Ovary (tissue), 9 donors: ENCODE results near the gene KCNS1. TPM values are rescaled to one million over a fixed set of nuclear protein-coding genes. Genes with fewer than 3 reads are reported as not detected.

ENCODE experiments used
- DNase-seq, 5 donors: peaks; one replicate each; pipeline ENCODE4 v3.0.0-alpha.2; 2019 to 2020
- H3K27ac ChIP-seq, 2 donors: fragments of 200-600 bp; one replicate each; pipeline versions ENCODE4 v1.5.1 to v1.8.0; 2019 to 2022
- H3K27me3 ChIP-seq: fragments of 200-600 bp; one replicate; pipeline ENCODE4 v1.8.0; 2022
- H3K36me3 ChIP-seq: fragments of 200-600 bp; sonication (generic); one replicate; pipeline ENCODE4 v1.5.1; 2019
- H3K4me1 ChIP-seq: one replicate; pipeline ENCODE4 v1.8.1; 2013; ENCODE audit warnings: mild to moderate bottlenecking, moderate library complexity; ENCODE audit not compliant: insufficient read depth
- H3K4me3 ChIP-seq: fragments of 200-600 bp; sonication (generic); one replicate; pipeline ENCODE4 v1.5.1; 2017
- H3K9me3 ChIP-seq, 2 donors: fragments of 200-600 bp in 1 of 2; sonication (generic) in 1 of 2; one replicate each; pipeline versions ENCODE4 v1.5.1 to v1.8.1; 2013 to 2019; ENCODE audit warnings: mild to moderate bottlenecking in 1 of 2, moderate library complexity in 1 of 2
- EP300 ChIP-seq: sonication (generic); formaldehyde crosslinking; IDR thresholded peaks from one replicate; pipeline ENCODE4 v1.6.1; 2017; ENCODE audit warnings: antibody characterized with exemption
- POLR2A ChIP-seq: fragments of 450-650 bp; IDR thresholded peaks from one replicate; pipeline ENCODE4 v1.6.1; 2017; ENCODE audit warnings: antibody characterized with exemption, mild to moderate bottlenecking, moderate library complexity
- WGBS, 3 donors: extraction: QIAGEN DNeasy Blood & Tissue Kit in 1 of 3; methylation state at CpG; one replicate each; pipeline versions ENCODE4 v1.1.5 to v1.1.7; 2013 to 2017; 5-methylcytosine and 5-hydroxymethylcytosine counted together
- intact Hi-C, 4 donors: fragments of 100-400 bp; cut with DNase I; formaldehyde crosslinking; loops; one replicate each; pipeline versions ENCODE4 v1.11.0 to v1.15.1; 2022 to 2023
- polyA plus RNA-seq, 2 donors: library from polyadenylated mRNA; stranded (reverse); fragments of 200-250 nt in 1 of 2; fragments of 350-450 nt in 1 of 2; fragmentation: Illumina TruSeq in 1 of 2; extraction: RNeasy Lipid Tissue Mini Kit (QIAGEN cat#74804) in 1 of 2; gene quantifications; one replicate each; pipeline ENCODE4 v1.2.3, GENCODE V29; 2013 to 2014
- total RNA-seq, 7 donors: library from RNA; depleted of rRNA in 2 of 7; stranded (reverse); fragments of >200 nt in 2 of 7; fragmentation: NEBNext Ultra II Directional in 3 of 7; extraction: Animal tissue kit (Norgen Biotek cat#: 25700) in 3 of 7; gene quantifications; one replicate each; pipeline versions ENCODE4 v1.1.0 to v1.2.4, GENCODE V29; 2016 to 2023
- TF ChIP-seq, protein P1 (sequence below), 3 donors: fragments of 450-650 bp in 2 of 3; fragments of 200-600 bp in 1 of 3; IDR thresholded peaks; one replicate each; pipeline versions ENCODE4 v1.5.1 to v1.8.0; 2016 to 2022; ENCODE audit warnings: antibody characterized with exemption in 3 of 3, mild to moderate bottlenecking in 1 of 3
- donor health status: DM: no; HTN: no; CAD: no; lungs with moderate emphysema.
- donor health status: DM: no; HTN: no; CAD: no.
- donor health status: Bipolar disorder and iron deficiency.
- donor health status: DM: yes; HTN: yes; CAD: no.
- donor health status: DM: no; HTN: no; CAD: no.
- donor health status: DM: yes; HTN: yes; CAD: no.

The KCNS1 gene
- total and polyA plus RNA-seq, 9 donors = 0.02 to 0.80 TPM; not detected in 7

DNA sequence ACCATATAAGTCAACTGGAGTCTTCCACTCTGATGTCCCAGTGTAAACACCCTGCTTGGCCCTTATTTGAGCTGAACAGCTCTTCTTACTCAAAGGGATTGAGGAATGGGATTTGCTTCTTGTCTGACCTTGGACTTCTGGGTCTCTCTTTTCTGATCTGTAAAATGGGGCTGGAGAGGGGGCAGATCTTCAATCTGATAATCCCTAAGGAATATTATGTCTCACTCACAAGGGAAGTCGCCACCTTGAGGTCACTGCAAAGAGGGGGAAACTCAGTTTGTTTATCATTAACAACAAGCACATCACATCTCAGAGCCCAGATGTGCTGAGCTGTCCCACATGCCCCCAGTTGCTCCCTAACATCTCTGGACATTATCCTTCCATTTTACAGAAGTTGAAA, 15.1 kb downstream of the KCNS1 start:
- TF ChIP-seq EP300 (no peak), POLR2A (no peak)
- TF ChIP-seq, protein P1, sequence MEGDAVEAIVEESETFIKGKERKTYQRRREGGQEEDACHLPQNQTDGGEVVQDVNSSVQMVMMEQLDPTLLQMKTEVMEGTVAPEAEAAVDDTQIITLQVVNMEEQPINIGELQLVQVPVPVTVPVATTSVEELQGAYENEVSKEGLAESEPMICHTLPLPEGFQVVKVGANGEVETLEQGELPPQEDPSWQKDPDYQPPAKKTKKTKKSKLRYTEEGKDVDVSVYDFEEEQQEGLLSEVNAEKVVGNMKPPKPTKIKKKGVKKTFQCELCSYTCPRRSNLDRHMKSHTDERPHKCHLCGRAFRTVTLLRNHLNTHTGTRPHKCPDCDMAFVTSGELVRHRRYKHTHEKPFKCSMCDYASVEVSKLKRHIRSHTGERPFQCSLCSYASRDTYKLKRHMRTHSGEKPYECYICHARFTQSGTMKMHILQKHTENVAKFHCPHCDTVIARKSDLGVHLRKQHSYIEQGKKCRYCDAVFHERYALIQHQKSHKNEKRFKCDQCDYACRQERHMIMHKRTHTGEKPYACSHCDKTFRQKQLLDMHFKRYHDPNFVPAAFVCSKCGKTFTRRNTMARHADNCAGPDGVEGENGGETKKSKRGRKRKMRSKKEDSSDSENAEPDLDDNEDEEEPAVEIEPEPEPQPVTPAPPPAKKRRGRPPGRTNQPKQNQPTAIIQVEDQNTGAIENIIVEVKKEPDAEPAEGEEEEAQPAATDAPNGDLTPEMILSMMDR (IDR thresholded peaks at IDR 0.05) = no peak
- Histone ChIP-seq H3K27ac (no peak overlapping the region), H3K9me3 (no peaks in the 10 kb centered on the region), H3K36me3 (no peaks in the 10 kb centered on the region), H3K4me3 (no peak overlapping the region), H3K27me3 (no peaks in the 10 kb centered on the region), H3K4me1 (no peaks in the 10 kb centered on the region)
- intact Hi-C loops = no loop called here
- WGBS, 3 donors = 91 to 100% (median 96%) methylated on average over 1 of the region's 1 CpG
- no peak for DNase-seq

DNA sequence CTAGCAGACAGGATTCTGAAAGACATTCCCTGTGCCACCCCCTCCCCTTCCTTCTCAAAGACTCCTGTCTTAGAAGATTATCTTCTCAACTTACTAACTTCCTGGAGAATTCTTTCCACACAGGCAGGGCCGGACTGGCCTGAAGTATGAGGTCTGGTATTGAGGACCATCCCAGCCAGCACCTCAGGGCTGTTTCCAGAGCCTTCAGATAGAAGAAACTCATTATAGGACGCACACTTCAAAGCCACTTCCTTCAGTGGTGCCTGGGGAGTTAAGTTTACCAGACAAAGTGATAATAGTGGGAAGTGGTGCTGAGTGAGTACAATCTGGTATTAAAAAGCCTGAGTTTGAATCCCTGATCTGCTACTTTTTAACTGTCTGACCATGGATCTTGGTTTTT, 15.6 kb downstream of the KCNS1 start:
- Histone ChIP-seq H3K4me3 (no peak overlapping the region), H3K27ac (no peak overlapping the region), H3K4me1 (no peaks in the 10 kb centered on the region), H3K36me3 (no peaks in the 10 kb centered on the region), H3K27me3 (no peaks in the 10 kb centered on the region), H3K9me3 (no peaks in the 10 kb centered on the region)
- TF ChIP-seq EP300 = no peak
- TF ChIP-seq, protein P1 (IDR thresholded peaks at IDR 0.05) = no peak
- TF ChIP-seq POLR2A = no peak
- intact Hi-C loops = no loop called here
- no peak for DNase-seq
- WGBS, 3 donors = 73 to 83% (median 76%) methylated on average over 2 of the region's 2 CpGs

DNA sequence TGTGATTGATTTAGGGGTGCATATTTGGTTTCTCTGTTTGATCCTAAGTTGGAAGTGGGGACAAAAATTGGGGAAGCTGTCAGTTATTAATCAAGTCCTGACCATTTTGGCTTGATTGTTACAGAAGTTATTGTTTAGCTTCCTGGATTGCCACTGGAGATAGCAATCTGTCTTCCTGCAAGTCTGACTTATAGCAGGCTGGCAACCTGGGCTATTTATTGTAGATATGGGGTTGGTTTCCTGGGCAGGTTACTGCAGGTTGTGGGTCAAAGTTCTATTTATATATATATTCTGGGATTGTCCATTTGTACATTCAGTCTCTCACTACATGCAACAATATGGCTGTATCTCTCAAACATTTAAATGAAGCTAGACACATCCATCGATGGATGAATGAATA, 17.8 kb downstream of the KCNS1 start:
- TF ChIP-seq, protein P1 (IDR thresholded peaks at IDR 0.05) = no peak
- TF ChIP-seq EP300 (no peak), POLR2A (no peak)
- Histone ChIP-seq H3K27me3 (no peaks in the 10 kb centered on the region), H3K36me3 (no peaks in the 10 kb centered on the region), H3K4me3 (no peak overlapping the region), H3K9me3 (no peaks in the 10 kb centered on the region), H3K4me1 (no peaks in the 10 kb centered on the region), H3K27ac (no peak overlapping the region)
- DNase-seq = no peak
- intact Hi-C loops = no loop called here
- 97 to 100% (median 100%) methylated on average over 1 of the region's 1 CpG for WGBS, 3 donors

DNA sequence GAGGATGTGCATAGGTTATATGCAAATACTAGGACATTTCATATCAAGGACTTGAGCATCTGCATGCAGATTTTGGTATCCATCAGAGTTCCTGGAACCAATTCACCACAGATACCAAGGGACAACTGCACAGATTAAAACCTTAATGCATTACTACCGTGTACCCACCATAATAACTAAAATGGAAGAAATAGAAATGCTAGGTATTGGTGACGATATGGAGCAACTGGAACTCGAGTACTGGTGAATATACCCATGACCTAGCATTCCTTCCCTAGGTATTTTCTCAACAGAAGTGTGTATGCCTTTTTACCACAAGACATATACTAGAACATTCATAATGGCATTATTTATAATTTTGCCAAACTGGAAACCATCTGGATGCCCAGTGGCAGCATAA, 18.5 kb downstream of the KCNS1 start:
- 95 to 99% (median 98%) methylated on average over 3 of the region's 3 CpGs for WGBS, 3 donors
- no peaks in the 10 kb centered on the region for H3K36me3 ChIP-seq
- H3K4me3 ChIP-seq = no peak overlapping the region
- no peaks in the 10 kb centered on the region for H3K9me3 ChIP-seq
- no peak for DNase-seq
- no peaks in the 10 kb centered on the region for H3K4me1 ChIP-seq
- H3K27me3 ChIP-seq = no peaks in the 10 kb centered on the region
- no peak overlapping the region for H3K27ac ChIP-seq
- TF ChIP-seq POLR2A = no peak
- TF ChIP-seq, protein P1 (IDR thresholded peaks at IDR 0.05) = no peak
- no peak for TF ChIP-seq EP300
- intact Hi-C loops = no loop called here
